HG03565 (cell line): Measurements from ENCODE around the gene ARHGAP6.

Experiments used
- ATAC-seq: cut with Tn5 transposase; IDR thresholded peaks from one replicate; pipeline ENCODE4 v1.9.1; 2021; ENCODE audit warnings: mild to moderate bottlenecking, moderate library complexity; ENCODE audit not compliant: unreplicated experiment

Gene ARHGAP6

GRCh38 chrX:11319806-11320520 is 345.8 kb downstream of the ARHGAP6 start:
- ATAC-seq: no peak

- no peak for ATAC-seq
Observed at GRCh38 chrX:11311706-11312105, 354.0 kb downstream of the ARHGAP6 start.

- no peak for ATAC-seq
Observed at GRCh38 chrX:11309220-11309619, 356.5 kb downstream of the ARHGAP6 start.

GRCh38 chrX:11305641-11306040 is 360.1 kb downstream of the ARHGAP6 start:
- ATAC-seq: no peak

GRCh38 chrX:11304829-11305228 is 360.9 kb downstream of the ARHGAP6 start:
- no peak for ATAC-seq

- ATAC-seq: no peak
Observed at GRCh38 chrX:11298600-11298999, 367.1 kb downstream of the ARHGAP6 start.

- no peak for ATAC-seq
Observed at GRCh38 chrX:11296051-11296450, 369.7 kb downstream of the ARHGAP6 start.

GRCh38 chrX:11293113-11293512 is 372.6 kb downstream of the ARHGAP6 start, which contains the start of gene AMELX:
Gene AMELX (plus strand): TSS chrX:11293413. CDS start chrX:11294789, 1,376 bp downstream.
- ATAC-seq: no peak

- no peak for ATAC-seq
Observed at GRCh38 chrX:11290416-11291102, 375.2 kb downstream of the ARHGAP6 start.

GRCh38 chrX:11287505-11287904 is 378.2 kb downstream of the ARHGAP6 start:
- no peak for ATAC-seq

- ATAC-seq: no peak
Observed at GRCh38 chrX:11285651-11286050, 380.1 kb downstream of the ARHGAP6 start.

GRCh38 chrX:11282043-11282442 is 383.7 kb downstream of the ARHGAP6 start:
- no peak for ATAC-seq

- no peak for ATAC-seq
Observed at GRCh38 chrX:11273544-11273943, 392.2 kb downstream of the ARHGAP6 start.

- ATAC-seq: no peak
Observed at GRCh38 chrX:11272863-11273262, 392.9 kb downstream of the ARHGAP6 start.

- no peak for ATAC-seq
Observed at GRCh38 chrX:11272290-11272689, 393.4 kb downstream of the ARHGAP6 start.

- no peak for ATAC-seq
Observed at GRCh38 chrX:11269996-11270395, 395.7 kb downstream of the ARHGAP6 start.

- no peak for ATAC-seq
Observed at GRCh38 chrX:11269006-11269405, 396.7 kb downstream of the ARHGAP6 start.

- no peak for ATAC-seq
Observed at GRCh38 chrX:11267425-11267824, 398.3 kb downstream of the ARHGAP6 start.

- no peak for ATAC-seq
Observed at GRCh38 chrX:11266573-11267003, 399.1 kb downstream of the ARHGAP6 start.

- no peak for ATAC-seq
Observed at GRCh38 chrX:11265352-11265751, 400.4 kb downstream of the ARHGAP6 start.

- ATAC-seq: no peak
Observed at GRCh38 chrX:11264925-11265324, 400.8 kb downstream of the ARHGAP6 start.

- ATAC-seq: no peak
Observed at GRCh38 chrX:11261260-11261659, 404.5 kb downstream of the ARHGAP6 start.
